Gastroesophageal sphincter (tissue), 4 donors: ENCODE data around the gene ZFYVE27. TPM values are rescaled to one million over a fixed set of nuclear protein-coding genes. Genes with fewer than 3 reads are reported as not detected.

Source experiments
- ATAC-seq: fragments of 150-250 bp; one replicate; pipeline ENCODE4 v1.9.1; 2016; ENCODE audit warnings: mild to moderate bottlenecking, moderate library complexity
- H3K27ac ChIP-seq, 4 donors: fragments of 200-600 bp; sonication (generic) in 3 of 4; 1 replicate in 3 of 4; 2 replicates in 1 of 4; pipeline ENCODE4 v1.5.1; 2016 to 2019
- H3K27me3 ChIP-seq: fragments of 200-600 bp; sonication (generic); one replicate; pipeline ENCODE4 v1.5.1; 2019
- H3K36me3 ChIP-seq, 2 donors: fragments of 200-600 bp; sonication (generic); one replicate each; pipeline ENCODE4 v1.5.1; 2019; ENCODE audit warnings: control low read depth in 1 of 2
- H3K4me1 ChIP-seq, 3 donors: fragments of 200-600 bp; sonication (generic); 1 replicate in 2 of 3; 2 replicates in 1 of 3; pipeline ENCODE4 v1.5.1; 2016 to 2019; ENCODE audit warnings: control low read depth in 2 of 3
- H3K4me3 ChIP-seq, 2 donors: fragments of 200-600 bp; sonication (generic); one replicate each; pipeline ENCODE4 v1.5.1; 2019; ENCODE audit warnings: mild to moderate bottlenecking in 1 of 2, moderate library complexity in 1 of 2
- H3K9me3 ChIP-seq, 3 donors: fragments of 200-600 bp; sonication (generic); one replicate each; pipeline ENCODE4 v1.5.1; 2017 to 2019; ENCODE audit warnings: control low read depth in 2 of 3
- EP300 ChIP-seq: sonication (generic); formaldehyde crosslinking; IDR thresholded peaks from one replicate; pipeline ENCODE4 v1.6.1; 2017; ENCODE audit warnings: antibody characterized with exemption, mild to moderate bottlenecking
- POLR2A ChIP-seq, 2 donors: fragments of 450-650 bp; IDR thresholded peaks; one replicate each; pipeline ENCODE4 v1.6.1; 2017; ENCODE audit warnings: antibody characterized with exemption in 2 of 2, mild to moderate bottlenecking in 2 of 2, moderate library complexity in 1 of 2
- POLR2AphosphoS5 ChIP-seq: sonication (generic); formaldehyde crosslinking; IDR thresholded peaks from one replicate; pipeline ENCODE4 v1.6.1; 2017; ENCODE audit warnings: antibody characterized with exemption
- WGBS, 2 donors: methylation state at CpG; one replicate each; pipeline ENCODE4 v1.1.5; 2018; ENCODE audit warnings: low coverage in 1 of 2; 5-methylcytosine and 5-hydroxymethylcytosine counted together
- total RNA-seq, 4 donors: library from RNA; depleted of rRNA; stranded (reverse); fragments of >200 nt; gene quantifications; one replicate each; pipeline ENCODE4 v1.1.0, GENCODE V29; 2016
- TF ChIP-seq, protein P1 (sequence below), 4 experiments: fragments of 200-600 bp in 2 of 4; fragments of 450-650 bp in 2 of 4; sonication (generic) in 1 of 4; IDR thresholded peaks; one replicate each; pipeline ENCODE4 v1.5.1; 2017 to 2019; ENCODE audit warnings: antibody characterized with exemption in 4 of 4, mild to moderate bottlenecking in 2 of 4, moderate library complexity in 2 of 4

ZFYVE27 gene
- total RNA-seq, 4 donors from 2014 or later: 6.7 to 24.2 (median 19.2) TPM

DNA sequence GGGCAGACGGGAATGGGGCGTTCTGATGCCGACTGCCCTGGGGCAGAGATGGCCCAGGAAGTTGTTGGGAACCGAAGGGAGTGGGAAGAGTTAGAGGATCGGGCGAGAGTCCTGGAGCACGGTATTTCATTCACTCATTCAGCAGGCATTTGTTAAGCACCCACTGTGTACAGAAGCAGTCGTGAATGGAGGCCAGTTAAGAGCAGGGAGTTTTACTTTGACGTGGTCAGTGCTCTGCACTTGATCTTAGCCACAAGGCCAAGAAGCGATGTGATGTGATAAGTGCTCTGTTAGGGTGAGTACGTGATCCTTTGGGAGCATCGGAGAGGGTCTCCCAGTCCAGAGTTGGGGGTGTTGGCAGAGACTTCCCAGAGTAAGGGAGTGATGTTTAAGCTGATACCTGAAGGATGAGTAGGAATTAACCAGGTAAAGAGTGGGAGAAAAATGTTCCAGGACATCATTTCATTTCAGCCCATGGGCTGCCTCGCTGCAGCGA is 890 bp downstream of the ZFYVE27 start:
- 28 to 94% methylated on average over 2 to 14 of the region's 14 CpGs for WGBS, 2 donors
- Histone ChIP-seq H3K4me3 (peak overlapping the region; percentile 92 to 97), H3K36me3 (peaks cover 0 to 39% of the 10 kb centered on the region in 2 donors), H3K4me1 (peaks cover 7 to 34% (median 11%) of the 10 kb centered on the region in 3 donors), H3K27ac (peak overlapping the region; percentile 78 to 97 (median 94)), H3K9me3 (no peaks in the 10 kb centered on the region), H3K27me3 (no peaks in the 10 kb centered on the region)
- TF ChIP-seq EP300 (no peak), POLR2AphosphoS5 (no peak), POLR2A (IDR thresholded peaks at IDR 0.05) (no peak)
- TF ChIP-seq, protein P1, sequence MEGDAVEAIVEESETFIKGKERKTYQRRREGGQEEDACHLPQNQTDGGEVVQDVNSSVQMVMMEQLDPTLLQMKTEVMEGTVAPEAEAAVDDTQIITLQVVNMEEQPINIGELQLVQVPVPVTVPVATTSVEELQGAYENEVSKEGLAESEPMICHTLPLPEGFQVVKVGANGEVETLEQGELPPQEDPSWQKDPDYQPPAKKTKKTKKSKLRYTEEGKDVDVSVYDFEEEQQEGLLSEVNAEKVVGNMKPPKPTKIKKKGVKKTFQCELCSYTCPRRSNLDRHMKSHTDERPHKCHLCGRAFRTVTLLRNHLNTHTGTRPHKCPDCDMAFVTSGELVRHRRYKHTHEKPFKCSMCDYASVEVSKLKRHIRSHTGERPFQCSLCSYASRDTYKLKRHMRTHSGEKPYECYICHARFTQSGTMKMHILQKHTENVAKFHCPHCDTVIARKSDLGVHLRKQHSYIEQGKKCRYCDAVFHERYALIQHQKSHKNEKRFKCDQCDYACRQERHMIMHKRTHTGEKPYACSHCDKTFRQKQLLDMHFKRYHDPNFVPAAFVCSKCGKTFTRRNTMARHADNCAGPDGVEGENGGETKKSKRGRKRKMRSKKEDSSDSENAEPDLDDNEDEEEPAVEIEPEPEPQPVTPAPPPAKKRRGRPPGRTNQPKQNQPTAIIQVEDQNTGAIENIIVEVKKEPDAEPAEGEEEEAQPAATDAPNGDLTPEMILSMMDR (IDR thresholded peaks at IDR 0.05): no peak
- ATAC-seq: no peak

DNA sequence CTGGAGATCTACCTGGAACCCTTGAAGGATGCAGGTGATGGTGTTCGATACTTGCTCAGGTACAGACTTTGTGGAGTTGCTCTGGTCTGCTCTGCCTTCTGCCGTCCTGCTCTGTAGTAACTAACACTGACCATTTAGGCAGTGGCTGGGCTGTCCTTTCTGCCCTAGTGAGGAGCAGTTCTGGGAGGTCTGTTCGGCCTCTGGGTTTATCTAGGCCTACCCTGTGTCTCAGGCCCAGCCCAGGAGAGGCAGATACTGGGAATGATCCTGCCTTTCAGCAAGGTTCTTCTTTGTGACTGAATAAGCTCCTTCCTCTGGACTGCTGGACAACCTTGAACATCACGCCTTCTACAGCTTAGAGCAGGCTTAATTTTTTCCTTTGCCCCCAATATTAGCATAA is 1.7 kb downstream of the ZFYVE27 start:
- TF ChIP-seq, protein P1 (IDR thresholded peaks at IDR 0.05): no peak
- TF ChIP-seq POLR2A (IDR thresholded peaks at IDR 0.05) (no peak), EP300 (no peak), POLR2AphosphoS5 (no peak)
- peaks cover 7 to 34% (median 11%) of the 10 kb centered on the region in 3 donors for H3K4me1 ChIP-seq
- no peak for ATAC-seq
- H3K27ac ChIP-seq: no peak overlapping the region
- H3K36me3 ChIP-seq: peaks cover 0 to 47% of the 10 kb centered on the region in 2 donors
- no peaks in the 10 kb centered on the region for H3K9me3 ChIP-seq
- no peaks in the 10 kb centered on the region for H3K27me3 ChIP-seq
- H3K4me3 ChIP-seq: no peak overlapping the region
- WGBS, 2 donors: 80 to 90% methylated on average over 1 to 2 of the region's 4 CpGs

DNA sequence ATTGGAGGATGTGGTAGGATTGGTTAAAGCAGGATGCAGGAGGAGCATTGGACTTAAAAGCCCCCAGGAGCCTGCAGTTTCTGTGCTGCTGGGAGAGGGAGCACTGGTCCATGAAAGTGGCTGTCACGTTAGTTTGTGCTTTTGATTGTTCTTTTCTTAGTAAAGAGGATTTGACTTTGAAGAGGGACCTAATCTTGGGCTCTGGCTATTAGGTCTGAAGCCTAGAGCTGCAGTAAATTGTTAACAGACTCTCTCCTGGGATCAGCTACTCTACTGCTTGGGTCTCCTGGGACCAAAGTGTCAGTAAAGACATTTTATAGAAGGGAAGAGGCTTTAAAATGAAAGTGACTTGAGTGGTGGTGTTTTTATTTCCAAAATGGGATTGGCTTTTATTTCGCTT is 3.7 kb downstream of the ZFYVE27 start:
- ATAC-seq: no peak
- 91 to 100% methylated on average over 1 to 2 of the region's 2 CpGs for WGBS, 2 donors
- Histone ChIP-seq H3K4me3 (no peak overlapping the region), H3K27ac (no peak overlapping the region), H3K27me3 (no peaks in the 10 kb centered on the region), H3K4me1 (peaks cover 7 to 34% (median 11%) of the 10 kb centered on the region in 3 donors), H3K36me3 (peaks cover 0 to 66% of the 10 kb centered on the region in 2 donors), H3K9me3 (no peaks in the 10 kb centered on the region)
- TF ChIP-seq POLR2AphosphoS5 (no peak), POLR2A (IDR thresholded peaks at IDR 0.05) (no peak), EP300 (no peak)
- TF ChIP-seq, protein P1 (IDR thresholded peaks at IDR 0.05): no peak

DNA sequence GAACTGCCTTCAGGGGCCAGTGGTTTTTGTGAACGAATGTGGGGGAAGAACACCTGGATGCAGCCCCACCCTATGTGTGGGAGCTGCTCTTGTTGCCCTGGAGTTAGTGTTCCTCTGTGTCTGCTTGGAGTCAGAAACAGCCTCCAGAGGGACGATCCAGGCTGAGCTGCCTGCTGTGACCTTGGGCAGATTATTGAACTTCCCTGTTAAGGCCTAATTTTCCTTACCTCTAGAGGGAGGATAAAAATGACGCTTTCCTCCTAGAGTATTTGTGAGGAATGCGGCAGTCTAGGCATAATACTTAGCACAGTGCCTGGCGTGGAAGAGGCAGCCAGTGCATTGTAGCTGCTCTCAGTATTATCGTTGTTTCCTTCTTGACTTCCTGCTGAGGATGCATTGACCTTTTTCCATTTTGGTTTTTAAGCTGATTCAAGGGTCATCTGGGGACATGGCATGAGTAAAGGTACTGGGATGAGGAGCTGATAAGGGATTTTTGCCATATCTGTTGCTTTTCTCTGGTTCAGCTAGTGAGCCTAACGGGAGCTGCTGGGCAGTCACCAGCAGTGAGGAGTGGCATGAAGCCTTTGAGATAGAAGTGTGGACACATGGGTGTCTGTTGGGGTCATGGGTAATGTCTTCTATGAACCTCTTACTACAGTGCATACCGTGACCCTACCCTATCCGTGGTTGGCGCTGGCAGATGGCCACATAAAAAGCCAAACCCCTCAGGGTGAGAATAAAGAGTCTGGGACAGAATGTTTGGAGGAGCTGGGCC is 6.4 kb downstream of the ZFYVE27 start:
- Histone ChIP-seq H3K4me1 (peaks cover 1 to 20% (median 2%) of the 10 kb centered on the region in 3 donors), H3K4me3 (no peak overlapping the region), H3K36me3 (peaks cover 0 to 93% of the 10 kb centered on the region in 2 donors), H3K27me3 (no peaks in the 10 kb centered on the region), H3K27ac (no peak overlapping the region), H3K9me3 (no peaks in the 10 kb centered on the region)
- TF ChIP-seq, protein P1 (IDR thresholded peaks at IDR 0.05): no peak
- TF ChIP-seq POLR2AphosphoS5 (no peak), EP300 (no peak), POLR2A (IDR thresholded peaks at IDR 0.05) (no peak)
- ATAC-seq: no peak
- 70 to 86% methylated on average over 4 to 6 of the region's 10 CpGs for WGBS, 2 donors
